ENCODE results near the gene TAT. TPM values are rescaled to one million over a fixed set of nuclear protein-coding genes. Genes with fewer than 3 reads are reported as not detected.

TAT gene
- total and polyA plus RNA-seq, 4 donors: 10.6 to 540 (median 433) TPM

DNA sequence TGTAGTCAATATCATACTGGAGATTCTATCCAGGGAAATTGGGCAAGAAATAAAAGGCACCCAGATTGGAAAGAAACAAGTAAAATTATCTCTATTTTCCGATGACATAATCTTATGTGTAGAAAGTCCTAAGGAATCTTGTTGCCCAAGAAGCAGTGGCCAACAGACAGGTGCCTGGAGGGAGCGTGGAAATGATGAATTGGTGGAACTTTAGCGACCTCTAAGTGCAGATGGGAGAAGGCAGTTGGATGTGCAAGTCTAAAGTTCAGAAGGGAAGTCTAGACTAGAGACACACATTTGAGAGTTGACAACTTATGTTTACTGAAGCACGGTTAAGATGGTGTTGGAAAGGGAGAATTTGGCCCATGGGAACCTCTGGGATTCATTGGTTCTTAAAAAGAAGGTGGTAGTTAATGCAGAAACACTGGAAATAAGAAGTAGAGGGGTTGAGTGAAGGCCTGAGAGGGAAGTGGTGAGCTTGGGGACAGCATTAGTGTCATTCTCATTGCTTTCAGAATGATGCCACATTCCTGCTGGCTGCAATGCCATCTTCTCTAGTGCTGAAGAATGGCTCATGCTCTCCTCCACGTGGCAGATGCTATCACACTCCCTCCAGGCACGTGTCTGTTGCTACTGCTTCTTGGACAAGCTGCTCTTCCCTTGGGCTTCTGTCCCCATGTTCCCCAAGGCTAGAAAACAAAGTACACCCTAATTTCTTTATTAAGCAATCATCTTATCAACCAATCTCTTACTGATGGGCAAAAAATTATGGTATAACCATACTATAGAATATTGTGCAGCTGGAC lies 24.0 kb downstream of the TAT start:
- Histone ChIP-seq H3K9me3 (ENCODE audit: control insufficient read depth in 4 of 4, low read length in 3 of 4) (no peaks in the 10 kb centered on the region), H3K27ac (ENCODE audit: low read depth in 1 of 2, low read length in 2 of 2) (no peak overlapping the region), H3K4me1 (ENCODE audit: control insufficient read depth in 4 of 4, insufficient read depth in 4 of 4, low read length in 3 of 4) (peaks cover 0 to 4% (median 2%) of the 10 kb centered on the region in 4 donors), H3K36me3 (ENCODE audit: control insufficient read depth in 4 of 4, insufficient read depth in 3 of 4, low read depth in 1 of 4, low read length in 3 of 4) (no peaks in the 10 kb centered on the region), H3K4me3 (ENCODE audit: low read depth in 1 of 3, low read length in 3 of 3) (no peak overlapping the region), H3K27me3 (ENCODE audit: control insufficient read depth in 4 of 4, insufficient read depth in 4 of 4, low read length in 3 of 4) (no peaks in the 10 kb centered on the region), H3K9ac (ENCODE audit: low read depth in 1 of 2, low read length in 2 of 2) (no peak overlapping the region)
- TF ChIP-seq, protein P1, sequence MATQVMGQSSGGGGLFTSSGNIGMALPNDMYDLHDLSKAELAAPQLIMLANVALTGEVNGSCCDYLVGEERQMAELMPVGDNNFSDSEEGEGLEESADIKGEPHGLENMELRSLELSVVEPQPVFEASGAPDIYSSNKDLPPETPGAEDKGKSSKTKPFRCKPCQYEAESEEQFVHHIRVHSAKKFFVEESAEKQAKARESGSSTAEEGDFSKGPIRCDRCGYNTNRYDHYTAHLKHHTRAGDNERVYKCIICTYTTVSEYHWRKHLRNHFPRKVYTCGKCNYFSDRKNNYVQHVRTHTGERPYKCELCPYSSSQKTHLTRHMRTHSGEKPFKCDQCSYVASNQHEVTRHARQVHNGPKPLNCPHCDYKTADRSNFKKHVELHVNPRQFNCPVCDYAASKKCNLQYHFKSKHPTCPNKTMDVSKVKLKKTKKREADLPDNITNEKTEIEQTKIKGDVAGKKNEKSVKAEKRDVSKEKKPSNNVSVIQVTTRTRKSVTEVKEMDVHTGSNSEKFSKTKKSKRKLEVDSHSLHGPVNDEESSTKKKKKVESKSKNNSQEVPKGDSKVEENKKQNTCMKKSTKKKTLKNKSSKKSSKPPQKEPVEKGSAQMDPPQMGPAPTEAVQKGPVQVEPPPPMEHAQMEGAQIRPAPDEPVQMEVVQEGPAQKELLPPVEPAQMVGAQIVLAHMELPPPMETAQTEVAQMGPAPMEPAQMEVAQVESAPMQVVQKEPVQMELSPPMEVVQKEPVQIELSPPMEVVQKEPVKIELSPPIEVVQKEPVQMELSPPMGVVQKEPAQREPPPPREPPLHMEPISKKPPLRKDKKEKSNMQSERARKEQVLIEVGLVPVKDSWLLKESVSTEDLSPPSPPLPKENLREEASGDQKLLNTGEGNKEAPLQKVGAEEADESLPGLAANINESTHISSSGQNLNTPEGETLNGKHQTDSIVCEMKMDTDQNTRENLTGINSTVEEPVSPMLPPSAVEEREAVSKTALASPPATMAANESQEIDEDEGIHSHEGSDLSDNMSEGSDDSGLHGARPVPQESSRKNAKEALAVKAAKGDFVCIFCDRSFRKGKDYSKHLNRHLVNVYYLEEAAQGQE (IDR thresholded peaks at IDR 0.05): no peak
- peak; percentile 23 to 69 for TF ChIP-seq HNF4A (conservative IDR thresholded peaks at IDR 0.05)
- TF ChIP-seq YY1 (IDR thresholded peaks at IDR 0.05): no peak
- TF ChIP-seq, protein P2, sequence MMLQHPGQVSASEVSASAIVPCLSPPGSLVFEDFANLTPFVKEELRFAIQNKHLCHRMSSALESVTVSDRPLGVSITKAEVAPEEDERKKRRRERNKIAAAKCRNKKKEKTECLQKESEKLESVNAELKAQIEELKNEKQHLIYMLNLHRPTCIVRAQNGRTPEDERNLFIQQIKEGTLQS (IDR thresholded peaks at IDR 0.05): no peak
- no peak for TF ChIP-seq GABPA (IDR thresholded peaks at IDR 0.05 in 1 of 2, conservative IDR thresholded peaks at IDR 0.05 in 1 of 2)
- TF ChIP-seq NR2F2 (IDR thresholded peaks at IDR 0.05): no peak
- TF ChIP-seq SP1 (IDR thresholded peaks at IDR 0.05): no peak
- no peak for TF ChIP-seq FOXA1 (IDR thresholded peaks at IDR 0.05)
- TF ChIP-seq EGR1 (IDR thresholded peaks at IDR 0.05; ENCODE audit: low read depth in 2 of 2): no peak
- TF ChIP-seq JUND (IDR thresholded peaks at IDR 0.05): no peak
- no peak for TF ChIP-seq RXRA (IDR thresholded peaks at IDR 0.05)
- TF ChIP-seq TAF1 (conservative IDR thresholded peaks at IDR 0.05): no peak
- TF ChIP-seq, protein P3, sequence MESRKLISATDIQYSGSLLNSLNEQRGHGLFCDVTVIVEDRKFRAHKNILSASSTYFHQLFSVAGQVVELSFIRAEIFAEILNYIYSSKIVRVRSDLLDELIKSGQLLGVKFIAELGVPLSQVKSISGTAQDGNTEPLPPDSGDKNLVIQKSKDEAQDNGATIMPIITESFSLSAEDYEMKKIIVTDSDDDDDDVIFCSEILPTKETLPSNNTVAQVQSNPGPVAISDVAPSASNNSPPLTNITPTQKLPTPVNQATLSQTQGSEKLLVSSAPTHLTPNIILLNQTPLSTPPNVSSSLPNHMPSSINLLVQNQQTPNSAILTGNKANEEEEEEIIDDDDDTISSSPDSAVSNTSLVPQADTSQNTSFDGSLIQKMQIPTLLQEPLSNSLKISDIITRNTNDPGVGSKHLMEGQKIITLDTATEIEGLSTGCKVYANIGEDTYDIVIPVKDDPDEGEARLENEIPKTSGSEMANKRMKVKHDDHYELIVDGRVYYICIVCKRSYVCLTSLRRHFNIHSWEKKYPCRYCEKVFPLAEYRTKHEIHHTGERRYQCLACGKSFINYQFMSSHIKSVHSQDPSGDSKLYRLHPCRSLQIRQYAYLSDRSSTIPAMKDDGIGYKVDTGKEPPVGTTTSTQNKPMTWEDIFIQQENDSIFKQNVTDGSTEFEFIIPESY (IDR thresholded peaks at IDR 0.05): no peak
- TF ChIP-seq FOXA2 (IDR thresholded peaks at IDR 0.05): no peak
- TF ChIP-seq RAD21 (IDR thresholded peaks at IDR 0.05): peak; percentile 32 to 60
- TF ChIP-seq, protein P4, sequence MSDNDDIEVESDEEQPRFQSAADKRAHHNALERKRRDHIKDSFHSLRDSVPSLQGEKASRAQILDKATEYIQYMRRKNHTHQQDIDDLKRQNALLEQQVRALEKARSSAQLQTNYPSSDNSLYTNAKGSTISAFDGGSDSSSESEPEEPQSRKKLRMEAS (IDR thresholded peaks at IDR 0.05): no peak
- TF ChIP-seq, protein P5, sequence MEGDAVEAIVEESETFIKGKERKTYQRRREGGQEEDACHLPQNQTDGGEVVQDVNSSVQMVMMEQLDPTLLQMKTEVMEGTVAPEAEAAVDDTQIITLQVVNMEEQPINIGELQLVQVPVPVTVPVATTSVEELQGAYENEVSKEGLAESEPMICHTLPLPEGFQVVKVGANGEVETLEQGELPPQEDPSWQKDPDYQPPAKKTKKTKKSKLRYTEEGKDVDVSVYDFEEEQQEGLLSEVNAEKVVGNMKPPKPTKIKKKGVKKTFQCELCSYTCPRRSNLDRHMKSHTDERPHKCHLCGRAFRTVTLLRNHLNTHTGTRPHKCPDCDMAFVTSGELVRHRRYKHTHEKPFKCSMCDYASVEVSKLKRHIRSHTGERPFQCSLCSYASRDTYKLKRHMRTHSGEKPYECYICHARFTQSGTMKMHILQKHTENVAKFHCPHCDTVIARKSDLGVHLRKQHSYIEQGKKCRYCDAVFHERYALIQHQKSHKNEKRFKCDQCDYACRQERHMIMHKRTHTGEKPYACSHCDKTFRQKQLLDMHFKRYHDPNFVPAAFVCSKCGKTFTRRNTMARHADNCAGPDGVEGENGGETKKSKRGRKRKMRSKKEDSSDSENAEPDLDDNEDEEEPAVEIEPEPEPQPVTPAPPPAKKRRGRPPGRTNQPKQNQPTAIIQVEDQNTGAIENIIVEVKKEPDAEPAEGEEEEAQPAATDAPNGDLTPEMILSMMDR (IDR thresholded peaks at IDR 0.05; ENCODE audit: low read depth, low read length, missing input control): peak; percentile 11
- TF ChIP-seq HNF4G (IDR thresholded peaks at IDR 0.05): peak; percentile 26
- 55% methylated on average over 6 of the region's 6 CpGs for WGBS
- no peak for DNase-seq (ENCODE audit: low spot score)

Measured in liver (tissue), 9 donors.